ENCODE measurements around the gene PRPF39. TPM values are rescaled to one million over a fixed set of nuclear protein-coding genes. Genes with fewer than 3 reads are reported as not detected.
A peak's percentile ranks its signal among the peaks of the same experiment; 100 is the strongest.

The PRPF39 gene
- total and polyA plus RNA-seq, 4 donors: 3.1 to 25.1 (median 15.1) TPM

GRCh38 chr14:45134051-45134958 lies 50.4 kb downstream of the PRPF39 start, which contains the start of gene FKBP3:
FKBP3 (minus strand) TSS chr14:45134481; CDS start chr14:45134456, 25 bp downstream.
- Histone ChIP-seq H3K9ac (ENCODE audit: low read depth in 1 of 2, low read length in 2 of 2) (peak within 1 kb of the TSS; percentile 95 to 98), H3K27ac (ENCODE audit: low read depth in 1 of 2, low read length in 2 of 2) (peak within 1 kb of the TSS; percentile 81 to 83), H3K4me3 (ENCODE audit: low read depth in 1 of 3, low read length in 3 of 3) (peak within 1 kb of the TSS; percentile 75 to 97 (median 82)), H3K4me1 (ENCODE audit: control insufficient read depth in 4 of 4, insufficient read depth in 4 of 4, low read length in 3 of 4) (peaks cover 3 to 29% (median 17%) of the 10 kb centered on the region in 4 donors), H3K9me3 (ENCODE audit: control insufficient read depth in 4 of 4, low read length in 3 of 4) (no peaks in the 10 kb centered on the region), H3K36me3 (ENCODE audit: control insufficient read depth in 4 of 4, insufficient read depth in 3 of 4, low read depth in 1 of 4, low read length in 3 of 4) (peaks cover 0 to 5% (median 0%) of the 10 kb centered on the region in 4 donors), H3K27me3 (ENCODE audit: control insufficient read depth in 4 of 4, insufficient read depth in 4 of 4, low read length in 3 of 4) (no peaks in the 10 kb centered on the region)
- WGBS: under 1% methylated on average over 53 of the region's 53 CpGs
- TF ChIP-seq JUND (IDR thresholded peaks at IDR 0.05) (peak; percentile 29 to 35), YY1 (IDR thresholded peaks at IDR 0.05) (peak; percentile 99), RXRA (IDR thresholded peaks at IDR 0.05) (peak; percentile 21 to 24), TAF1 (conservative IDR thresholded peaks at IDR 0.05) (peak; percentile 84), HNF4A (conservative IDR thresholded peaks at IDR 0.05) (peak in 1 of 2 donors; percentile 40), FOXA1 (IDR thresholded peaks at IDR 0.05) (peak; percentile 31), MAX (IDR thresholded peaks at IDR 0.05) (peak; percentile 30), RAD21 (IDR thresholded peaks at IDR 0.05) (peak in 1 of 2 donors; percentile 13), REST (IDR thresholded peaks at IDR 0.05) (no peak), HNF4G (IDR thresholded peaks at IDR 0.05) (no peak), GABPA (IDR thresholded peaks at IDR 0.05 in 1 of 2, conservative IDR thresholded peaks at IDR 0.05 in 1 of 2) (peak; percentile 66 to 77), FOXA2 (IDR thresholded peaks at IDR 0.05) (no peak), ZBTB33 (IDR thresholded peaks at IDR 0.05) (no peak), SP1 (IDR thresholded peaks at IDR 0.05) (peak; percentile 83), CTCF (IDR thresholded peaks at IDR 0.05; ENCODE audit: low read depth, low read length, missing input control) (no peak), EGR1 (IDR thresholded peaks at IDR 0.05; ENCODE audit: low read depth in 2 of 2) (no peak), ATF3 (IDR thresholded peaks at IDR 0.05) (no peak), NR2F2 (IDR thresholded peaks at IDR 0.05) (peak; percentile 62)
- DNase-seq (ENCODE audit: low spot score): peak; percentile 95

Data from liver (tissue), 9 donors.